Neural progenitor cell (in vitro differentiated cells): Measurements from ENCODE around the gene GPR15LG.

ENCODE experiments used
- EZH2 ChIP-seq: fragments of 200-600 bp; sonication (generic); IDR thresholded peaks from 2 replicates; pipeline ENCODE4 v1.6.1; 2017; ENCODE audit warnings: antibody characterized with exemption, mild to moderate bottlenecking, moderate library complexity
- TF ChIP-seq, protein P1 (sequence below): fragments of 200-600 bp; sonication (generic); IDR thresholded peaks from 2 replicates; pipeline ENCODE4 v1.5.1; 2017; ENCODE audit warnings: antibody characterized with exemption, mild to moderate bottlenecking

DNA sequence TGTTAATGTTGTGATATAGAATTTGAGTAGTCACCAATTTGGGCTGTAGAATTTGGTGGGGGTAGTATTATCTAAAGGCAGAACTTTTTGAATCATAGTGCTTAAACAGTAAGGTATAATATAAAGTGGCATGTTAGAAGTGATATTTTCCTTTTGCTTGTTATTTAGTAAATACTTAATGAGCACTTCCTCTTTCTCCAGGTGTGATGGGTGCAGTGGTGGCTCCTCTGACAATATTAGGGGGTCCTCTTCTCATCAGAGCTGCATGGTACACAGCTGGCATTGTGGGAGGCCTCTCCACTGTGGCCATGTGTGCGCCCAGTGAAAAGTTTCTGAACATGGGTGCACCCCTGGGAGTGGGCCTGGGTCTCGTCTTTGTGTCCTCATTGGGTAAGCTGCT lies 23.7 kb upstream of the GPR15LG start:
- TF ChIP-seq, protein P1, sequence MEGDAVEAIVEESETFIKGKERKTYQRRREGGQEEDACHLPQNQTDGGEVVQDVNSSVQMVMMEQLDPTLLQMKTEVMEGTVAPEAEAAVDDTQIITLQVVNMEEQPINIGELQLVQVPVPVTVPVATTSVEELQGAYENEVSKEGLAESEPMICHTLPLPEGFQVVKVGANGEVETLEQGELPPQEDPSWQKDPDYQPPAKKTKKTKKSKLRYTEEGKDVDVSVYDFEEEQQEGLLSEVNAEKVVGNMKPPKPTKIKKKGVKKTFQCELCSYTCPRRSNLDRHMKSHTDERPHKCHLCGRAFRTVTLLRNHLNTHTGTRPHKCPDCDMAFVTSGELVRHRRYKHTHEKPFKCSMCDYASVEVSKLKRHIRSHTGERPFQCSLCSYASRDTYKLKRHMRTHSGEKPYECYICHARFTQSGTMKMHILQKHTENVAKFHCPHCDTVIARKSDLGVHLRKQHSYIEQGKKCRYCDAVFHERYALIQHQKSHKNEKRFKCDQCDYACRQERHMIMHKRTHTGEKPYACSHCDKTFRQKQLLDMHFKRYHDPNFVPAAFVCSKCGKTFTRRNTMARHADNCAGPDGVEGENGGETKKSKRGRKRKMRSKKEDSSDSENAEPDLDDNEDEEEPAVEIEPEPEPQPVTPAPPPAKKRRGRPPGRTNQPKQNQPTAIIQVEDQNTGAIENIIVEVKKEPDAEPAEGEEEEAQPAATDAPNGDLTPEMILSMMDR = no peak
- TF ChIP-seq EZH2 = no peak
